Spleen (tissue), 11 donors: Measurements from ENCODE around the gene IL22. TPM values are rescaled to one million over a fixed set of nuclear protein-coding genes. Genes with fewer than 3 reads are reported as not detected.

Source experiments
- DNase-seq: peaks from one replicate; pipeline ENCODE4 v3.0.0-alpha.2; 2020
- H3K27ac ChIP-seq, 8 donors: fragments of 200-600 bp; sonication (generic) in 7 of 8; 1 replicate in 4 of 8; 2 replicates in 4 of 8; pipeline versions ENCODE4 v1.5.0 to v1.8.0; 2016 to 2021; ENCODE audit warnings: inconsistent platforms in 4 of 8, mild to moderate bottlenecking in 4 of 8, moderate library complexity in 1 of 8
- H3K27me3 ChIP-seq, 7 donors: fragments of 200-600 bp; sonication (generic) in 6 of 7; replicated peaks in 1 of 7; 1 replicate in 4 of 7; 2 replicates in 3 of 7; pipeline versions ENCODE4 v1.5.0 to v1.8.0; 2016 to 2021; ENCODE audit warnings: inconsistent platforms in 3 of 7, mild to moderate bottlenecking in 1 of 7
- H3K36me3 ChIP-seq, 6 donors: fragments of 200-600 bp; sonication (generic) in 5 of 6; 1 replicate in 4 of 6; 2 replicates in 2 of 6; pipeline versions ENCODE4 v1.5.0 to v1.8.0; 2016 to 2021; ENCODE audit warnings: inconsistent platforms in 2 of 6
- H3K4me1 ChIP-seq, 6 donors: fragments of 200-600 bp; sonication (generic) in 5 of 6; 1 replicate in 3 of 6; 2 replicates in 3 of 6; pipeline versions ENCODE4 v1.5.0 to v1.8.0; 2016 to 2021; ENCODE audit warnings: inconsistent platforms in 3 of 6
- H3K4me3 ChIP-seq, 8 donors: fragments of 200-600 bp; sonication (generic) in 7 of 8; 1 replicate in 4 of 8; 2 replicates in 4 of 8; pipeline versions ENCODE4 v1.5.0 to v1.8.0; 2016 to 2021; ENCODE audit warnings: inconsistent platforms in 4 of 8, mild to moderate bottlenecking in 4 of 8, moderate library complexity in 2 of 8
- H3K9me3 ChIP-seq, 8 donors: fragments of 200-600 bp; sonication (generic) in 7 of 8; 1 replicate in 4 of 8; 2 replicates in 4 of 8; pipeline versions ENCODE4 v1.5.0 to v1.8.0; 2016 to 2021; ENCODE audit warnings: inconsistent platforms in 4 of 8
- POLR2A ChIP-seq, 3 donors: fragments of 450-650 bp; IDR thresholded peaks; one replicate each; pipeline ENCODE4 v1.5.1; 2017; ENCODE audit warnings: antibody characterized with exemption in 3 of 3, mild to moderate bottlenecking in 1 of 3
- POLR2AphosphoS5 ChIP-seq, 3 donors: sonication (generic); formaldehyde crosslinking; IDR thresholded peaks; one replicate each; pipeline ENCODE4 v1.5.1; 2017; ENCODE audit warnings: antibody characterized with exemption in 3 of 3
- WGBS, 5 donors: extraction: QIAGEN DNeasy Blood & Tissue Kit in 3 of 5; methylation state at CpG; one replicate each; pipeline versions ENCODE4 v1.1.5 to v1.1.7; 2013 to 2018; 5-methylcytosine and 5-hydroxymethylcytosine counted together
- intact Hi-C: fragments of 100-400 bp; cut with DNase I; formaldehyde crosslinking; loops from one replicate; pipeline ENCODE4 v1.15.0; 2023; ENCODE audit warnings: low total_unique reads
- polyA plus RNA-seq, 3 donors: library from polyadenylated mRNA; stranded (reverse); fragments of 200-250 nt; gene quantifications; one replicate each; pipeline ENCODE4 v1.2.1, GENCODE V29; 2013
- total RNA-seq, 7 donors: library from RNA; depleted of rRNA in 3 of 7; stranded (reverse); fragments of >200 nt in 3 of 7; fragmentation: NEBNext Ultra II Directional in 4 of 7; extraction: Animal tissue kit (Norgen Biotek cat#: 25700) in 4 of 7; gene quantifications; one replicate each; pipeline versions ENCODE4 v1.1.0 to v1.2.1, GENCODE V29; 2016 to 2021
- TF ChIP-seq, protein P1 (sequence below), 11 experiments: fragments of 200-600 bp in 7 of 11; fragments of 450-650 bp in 4 of 11; sonication (generic) in 4 of 11; IDR thresholded peaks in 8 of 11; conservative IDR thresholded peaks in 3 of 11; 1 replicate in 7 of 11; 2 replicates in 4 of 11; pipeline versions ENCODE4 v1.4.0 to v1.8.0; 2016 to 2021; ENCODE audit warnings: antibody characterized with exemption in 11 of 11, inconsistent platforms in 4 of 11, mild to moderate bottlenecking in 1 of 11
- donor health status: healthy with polysubstance abuse.
- donor health status: DM: no; HTN: no; CAD: no; lungs with moderate emphysema.
- donor health status: DM: no; HTN: no; CAD: no.
- donor health status: Bipolar disorder and iron deficiency.
- donor health status: healthy.
- donor health status: DM: no; HTN: no; CAD: no.
- donor health status: DM: yes; HTN: yes; CAD: no.

Gene IL22
- total and polyA plus RNA-seq, 10 donors, result not detected

DNA sequence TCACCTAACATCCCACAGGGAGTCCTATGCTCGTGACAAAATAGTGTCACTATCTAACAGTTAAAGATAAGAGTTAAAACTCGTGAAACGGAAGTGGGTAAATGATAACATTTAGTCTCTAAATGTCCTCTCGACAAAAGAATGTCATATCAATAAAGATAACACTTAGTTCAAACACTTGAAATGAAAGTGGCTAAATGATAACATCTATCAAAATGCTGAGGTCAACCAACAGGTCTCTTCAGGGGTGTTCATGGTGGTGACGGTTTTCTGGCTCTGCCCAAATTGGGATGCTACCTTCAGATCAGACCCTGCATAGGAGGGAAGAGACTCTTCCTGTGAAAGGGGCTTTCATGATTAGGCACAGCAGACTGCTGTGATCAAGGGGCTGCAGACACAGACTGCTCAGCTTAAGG, 49.9 kb downstream of the IL22 start:
- Histone ChIP-seq H3K4me3 (no peak overlapping the region), H3K9me3 (no peaks in the 10 kb centered on the region), H3K27ac (no peak overlapping the region), H3K36me3 (no peaks in the 10 kb centered on the region), H3K4me1 (peaks cover 0 to 6% (median 0%) of the 10 kb centered on the region in 6 donors), H3K27me3 (peaks cover 0 to 3% (median 0%) of the 10 kb centered on the region in 7 donors)
- WGBS, 5 donors, result 40 to 62% (median 53%) methylated on average over 5 of the region's 5 CpGs
- no peak for DNase-seq
- TF ChIP-seq, protein P1, sequence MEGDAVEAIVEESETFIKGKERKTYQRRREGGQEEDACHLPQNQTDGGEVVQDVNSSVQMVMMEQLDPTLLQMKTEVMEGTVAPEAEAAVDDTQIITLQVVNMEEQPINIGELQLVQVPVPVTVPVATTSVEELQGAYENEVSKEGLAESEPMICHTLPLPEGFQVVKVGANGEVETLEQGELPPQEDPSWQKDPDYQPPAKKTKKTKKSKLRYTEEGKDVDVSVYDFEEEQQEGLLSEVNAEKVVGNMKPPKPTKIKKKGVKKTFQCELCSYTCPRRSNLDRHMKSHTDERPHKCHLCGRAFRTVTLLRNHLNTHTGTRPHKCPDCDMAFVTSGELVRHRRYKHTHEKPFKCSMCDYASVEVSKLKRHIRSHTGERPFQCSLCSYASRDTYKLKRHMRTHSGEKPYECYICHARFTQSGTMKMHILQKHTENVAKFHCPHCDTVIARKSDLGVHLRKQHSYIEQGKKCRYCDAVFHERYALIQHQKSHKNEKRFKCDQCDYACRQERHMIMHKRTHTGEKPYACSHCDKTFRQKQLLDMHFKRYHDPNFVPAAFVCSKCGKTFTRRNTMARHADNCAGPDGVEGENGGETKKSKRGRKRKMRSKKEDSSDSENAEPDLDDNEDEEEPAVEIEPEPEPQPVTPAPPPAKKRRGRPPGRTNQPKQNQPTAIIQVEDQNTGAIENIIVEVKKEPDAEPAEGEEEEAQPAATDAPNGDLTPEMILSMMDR (IDR thresholded peaks at IDR 0.05 in 8 of 11, conservative IDR thresholded peaks at IDR 0.05 in 3 of 11), result no peak
- TF ChIP-seq POLR2A (IDR thresholded peaks at IDR 0.05), result no peak
- TF ChIP-seq POLR2AphosphoS5 (IDR thresholded peaks at IDR 0.05), result no peak
- intact Hi-C loops, result no loop called here

DNA sequence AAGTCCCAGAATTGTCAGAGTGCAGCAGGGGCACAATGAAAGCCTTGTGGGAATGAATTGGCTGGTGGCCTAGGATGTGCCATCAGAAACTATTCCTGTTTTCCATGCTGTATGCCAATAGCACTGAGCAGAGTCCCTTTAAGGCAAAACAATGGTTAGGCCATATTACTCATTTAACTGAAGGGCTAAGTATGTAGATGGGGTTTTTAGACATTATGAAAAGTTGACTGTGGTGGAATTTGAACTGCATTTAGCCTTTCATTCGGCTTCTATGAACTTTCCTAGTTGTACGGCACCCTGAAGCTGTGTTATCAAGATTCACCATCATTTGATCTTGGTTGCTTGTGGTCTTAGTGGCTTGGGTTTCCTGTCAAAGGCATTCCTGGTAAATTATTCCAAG, 52.5 kb downstream of the IL22 start:
- 44 to 71% (median 64%) methylated on average over 2 of the region's 2 CpGs for WGBS, 5 donors
- TF ChIP-seq POLR2AphosphoS5 (IDR thresholded peaks at IDR 0.05) (no peak), POLR2A (IDR thresholded peaks at IDR 0.05) (no peak)
- TF ChIP-seq, protein P1 (IDR thresholded peaks at IDR 0.05 in 8 of 11, conservative IDR thresholded peaks at IDR 0.05 in 3 of 11), result no peak
- intact Hi-C loops, result no loop called here

DNA sequence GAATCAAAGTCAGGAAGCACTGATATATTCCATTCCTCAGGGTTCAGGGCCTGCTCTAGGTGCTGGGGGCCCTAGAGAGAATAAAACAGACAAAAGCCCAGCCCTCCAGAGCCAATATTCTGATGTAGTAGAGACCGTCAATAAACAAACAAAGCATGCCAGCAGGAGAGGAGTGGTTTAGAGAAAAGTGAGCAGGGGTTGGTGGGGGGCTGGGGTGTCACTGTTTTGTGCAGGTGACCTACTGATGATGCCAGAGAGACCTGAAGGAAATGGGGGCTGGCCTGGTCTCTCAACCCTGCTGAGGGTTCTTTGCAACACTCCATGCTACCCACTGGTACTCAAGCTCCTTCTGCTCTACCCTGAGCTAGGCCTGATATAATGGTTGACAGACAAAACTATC, 54.3 kb downstream of the IL22 start:
- no peaks in the 10 kb centered on the region for H3K9me3 ChIP-seq
- 89 to 100% (median 96%) methylated on average over 1 of the region's 1 CpG for WGBS, 5 donors
- DNase-seq, result no peak
- no peak overlapping the region for H3K27ac ChIP-seq
- no peaks in the 10 kb centered on the region for H3K36me3 ChIP-seq
- H3K27me3 ChIP-seq, result no peaks in the 10 kb centered on the region
- H3K4me3 ChIP-seq, result no peak overlapping the region
- TF ChIP-seq, protein P1 (IDR thresholded peaks at IDR 0.05 in 8 of 11, conservative IDR thresholded peaks at IDR 0.05 in 3 of 11), result no peak
- TF ChIP-seq POLR2A (IDR thresholded peaks at IDR 0.05) (no peak), POLR2AphosphoS5 (IDR thresholded peaks at IDR 0.05) (no peak)
- peaks cover 0 to 6% (median 0%) of the 10 kb centered on the region in 6 donors for H3K4me1 ChIP-seq
- intact Hi-C loops, result no loop called here

More for the DNA sequence above, 52.5 kb downstream of the IL22 start:
- no peak for DNase-seq
- H3K4me1 ChIP-seq, result peaks cover 0 to 6% (median 0%) of the 10 kb centered on the region in 6 donors
- H3K4me3 ChIP-seq, result no peak overlapping the region
- H3K27ac ChIP-seq, result no peak overlapping the region
- no peaks in the 10 kb centered on the region for H3K9me3 ChIP-seq
- no peaks in the 10 kb centered on the region for H3K27me3 ChIP-seq
- H3K36me3 ChIP-seq, result no peaks in the 10 kb centered on the region

- TF ChIP-seq POLR2AphosphoS5 (IDR thresholded peaks at IDR 0.05) (no peak), POLR2A (IDR thresholded peaks at IDR 0.05) (no peak)
- TF ChIP-seq, protein P1 (IDR thresholded peaks at IDR 0.05 in 8 of 11, conservative IDR thresholded peaks at IDR 0.05 in 3 of 11), result no peak
- Histone ChIP-seq H3K9me3 (no peaks in the 10 kb centered on the region), H3K4me3 (no peak overlapping the region), H3K27me3 (no peaks in the 10 kb centered on the region), H3K36me3 (no peaks in the 10 kb centered on the region), H3K4me1 (peaks cover 0 to 6% (median 0%) of the 10 kb centered on the region in 6 donors), H3K27ac (no peak overlapping the region)
- 78 to 89% (median 83%) methylated on average over 12 of the region's 12 CpGs for WGBS, 5 donors
- no peak for DNase-seq
- intact Hi-C loops, result no loop called here
These were observed 54.8 kb downstream of the IL22 start for GRCh38 chr12:68198507-68199086.

Other genes starting within 250 kb of the IL22 start
- 1 to 10 TPM in 2 of 7 donors, under 1 TPM in 4, not detected in 1; 0.51 to 2.2 (median 0.80) TPM for gene IFNG, start 93.9 kb downstream of the IL22 start, total RNA-seq
- under 1 TPM; 0.23 to 0.58 (median 0.24) TPM for gene IFNG, start 93.9 kb downstream of the IL22 start, polyA plus RNA-seq
- under 1 TPM in 1 of 7 donors, not detected in 6; 0.27 TPM for gene IL26, start 27.8 kb downstream of the IL22 start, total RNA-seq
- gene IL26, start 27.8 kb downstream of the IL22 start, polyA plus RNA-seq, result not detected
- gene MDM1, start 78.8 kb upstream of the IL22 start, total RNA-seq, result 10 to 100 TPM; 17.6 to 38.9 (median 24.2) TPM
- gene MDM1, start 78.8 kb upstream of the IL22 start, polyA plus RNA-seq, result 10 to 100 TPM; 13.5 to 22.5 (median 13.9) TPM